Fibroblast of skin of left biceps (primary cell): ENCODE data around the gene SPSB4.

Experiments used
- DNase-seq, 2 experiments: peaks; one replicate each; pipeline ENCODE4 v3.0.0-alpha.2; 2013; ENCODE audit warnings: low read depth in 2 of 2

SPSB4 gene

GRCh38 chr3:141055136-141055535, 4.0 kb downstream of the SPSB4 start:
- no peak for DNase-seq

- no peak for DNase-seq
Observed at GRCh38 chr3:141055536-141056445, 4.6 kb downstream of the SPSB4 start.

GRCh38 chr3:141056751-141057171, 5.6 kb downstream of the SPSB4 start:
- no peak for DNase-seq

- no peak for DNase-seq
Observed at GRCh38 chr3:141057436-141057835, 6.3 kb downstream of the SPSB4 start.

- no peak for DNase-seq
Observed at GRCh38 chr3:141057946-141058800, 7.0 kb downstream of the SPSB4 start.

GRCh38 chr3:141058996-141059395, 7.8 kb downstream of the SPSB4 start:
- DNase-seq, result no peak

GRCh38 chr3:141059816-141060215, 8.7 kb downstream of the SPSB4 start:
- no peak for DNase-seq

- no peak for DNase-seq
Observed at GRCh38 chr3:141060327-141060726, 9.2 kb downstream of the SPSB4 start.

GRCh38 chr3:141063831-141064230, 12.7 kb downstream of the SPSB4 start:
- no peak for DNase-seq

GRCh38 chr3:141064255-141064926, 13.2 kb downstream of the SPSB4 start:
- DNase-seq, result no peak

GRCh38 chr3:141065258-141065657, 14.1 kb downstream of the SPSB4 start:
- no peak for DNase-seq

- DNase-seq, result no peak
Observed at GRCh38 chr3:141065841-141066805, 15.0 kb downstream of the SPSB4 start.

- no peak for DNase-seq
Observed at GRCh38 chr3:141067206-141067974, 16.2 kb downstream of the SPSB4 start.

GRCh38 chr3:141070229-141070628, 19.1 kb downstream of the SPSB4 start:
- no peak for DNase-seq

- DNase-seq, result no peak
Observed at GRCh38 chr3:141070727-141071357, 19.7 kb downstream of the SPSB4 start.

- no peak for DNase-seq
Observed at GRCh38 chr3:141071681-141072260, 20.6 kb downstream of the SPSB4 start.

- DNase-seq, result no peak
Observed at GRCh38 chr3:141072950-141073349, 21.8 kb downstream of the SPSB4 start.

GRCh38 chr3:141073580-141073979, 22.4 kb downstream of the SPSB4 start:
- DNase-seq, result no peak

- DNase-seq, result no peak
Observed at GRCh38 chr3:141074529-141074928, 23.4 kb downstream of the SPSB4 start.
